HCT116 (cell line): ENCODE data around the gene PPM1B. TPM values are rescaled to one million over a fixed set of nuclear protein-coding genes. Genes with fewer than 3 reads are reported as not detected.

Source experiments
- ATAC-seq: fragments of 200-7000 bp; cut with Tn5 transposase; 2 replicates; pipeline ENCODE4 v1.9.1; 2020; ENCODE audit warnings: mild to moderate bottlenecking, moderate library complexity
- BruUV-seq: library from RNA; stranded (reverse); fragments of 400-500 nt; replicated peaks from 2 replicates; lab custom pipeline; 2021; lab: Mats Ljungman, UMichigan
- CTCF ChIA-PET: fragments of 300-600 bp; sonication (Branson Sonifier 250); formaldehyde crosslinking; loops from one replicate; lab custom pipeline; 2021; ENCODE audit warnings: antibody characterized with exemption; lab: Charles Lee
- POLR2A ChIA-PET: fragments of 300-600, 350-600 bp; sonication (Branson Sonifier 250); formaldehyde crosslinking; loops from one replicate; lab custom pipeline; 2021; ENCODE audit warnings: antibody characterized with exemption; lab: Charles Lee
- RAD21 ChIA-PET, 2 experiments: fragments of 300-600 bp; sonication (Branson Sonifier 250); formaldehyde crosslinking; loops; one replicate each; lab custom pipeline; 2023; ENCODE audit warnings: low total read pairs in 2 of 2; ENCODE audit not compliant: uncharacterized antibody in 2 of 2, unreplicated experiment in 2 of 2, low non-redundant PET in 1 of 2; lab: Charles Lee
- DNase-seq: peaks from one replicate; pipeline ENCODE4 v3.0.0-alpha.2; 2010; ENCODE audit warnings: low read depth, low spot score
- H2AFZ ChIP-seq: fragments of 200-600 bp; shearing (Covaris generic), sonication (generic); 2 replicates; pipeline ENCODE4 v1.6.1; 2017; ENCODE audit warnings: low read depth, mixed run types, mixed read lengths, antibody characterized with exemption, low read length; ENCODE audit not compliant: poor library complexity, severe bottlenecking
- H3K27ac ChIP-seq: 2 replicates; pipeline ENCODE4 v1.5.1; 2012; ENCODE audit warnings: low read depth, low read length
- H3K27me3 ChIP-seq: fragments of 200-600 bp; sonication (generic); 2 replicates; pipeline ENCODE4 v1.6.1; 2016; ENCODE audit warnings: mixed run types, low read length, mixed read lengths; ENCODE audit not compliant: insufficient read depth
- H3K36me3 ChIP-seq, 2 experiments: fragments of 200-500 bp in 1 of 2; fragments of 200-600 bp in 1 of 2; sonication (Bioruptor generic) in 1 of 2; sonication (generic) in 1 of 2; 2 replicates each; pipeline versions ENCODE4 v1.5.1 to v1.6.1; 2014 to 2016; ENCODE audit warnings: low read length in 2 of 2, inconsistent platforms in 1 of 2, mixed read lengths in 1 of 2, mixed run types in 1 of 2; ENCODE audit not compliant: insufficient read depth in 2 of 2, control insufficient read depth in 1 of 2
- H3K4me1 ChIP-seq, 2 experiments: fragments of 200-600 bp in 1 of 2; sonication (generic) in 1 of 2; 2 replicates each; pipeline versions ENCODE4 v1.5.1 to v1.6.1; 2012 to 2017; ENCODE audit warnings: low read length in 2 of 2, inconsistent platforms in 1 of 2, mild to moderate bottlenecking in 1 of 2, mixed read lengths in 1 of 2, mixed run types in 1 of 2, moderate library complexity in 1 of 2; ENCODE audit not compliant: insufficient read depth in 2 of 2, control insufficient read depth in 1 of 2
- H3K4me2 ChIP-seq: fragments of 200-600 bp; sonication (generic); 2 replicates; pipeline ENCODE4 v1.6.1; 2017; ENCODE audit warnings: mixed run types, low read length, mixed read lengths
- H3K4me3 ChIP-seq, 2 experiments: fragments of 200-600 bp in 1 of 2; sonication (generic) in 1 of 2; replicated peaks in 1 of 2; 2 replicates each; pipeline ENCODE4 v1.5.1; 2011 to 2016; ENCODE audit warnings: low read length in 2 of 2, control low read depth in 1 of 2, low read depth in 1 of 2, mild to moderate bottlenecking in 1 of 2, mixed read lengths in 1 of 2, mixed run types in 1 of 2
- H3K79me2 ChIP-seq: fragments of 200-600 bp; sonication (generic); 2 replicates; pipeline ENCODE4 v1.6.1; 2017; ENCODE audit warnings: mild to moderate bottlenecking, mixed run types, low read length, moderate library complexity, mixed read lengths; ENCODE audit not compliant: insufficient read depth
- H3K9ac ChIP-seq: fragments of 200-600 bp; sonication (generic); 2 replicates; pipeline ENCODE4 v1.6.1; 2016; ENCODE audit warnings: low read length, mixed read lengths
- H3K9me2 ChIP-seq: fragments of 200-600 bp; sonication (generic), shearing (Covaris generic); 2 replicates; pipeline ENCODE4 v1.6.1; 2017; ENCODE audit warnings: mixed run types, mild to moderate bottlenecking, moderate library complexity; ENCODE audit not compliant: insufficient read depth
- H3K9me3 ChIP-seq, 2 experiments: fragments of 200-500 bp in 1 of 2; fragments of 200-600 bp in 1 of 2; sonication (Bioruptor generic) in 1 of 2; sonication (generic) in 1 of 2; 2 replicates each; pipeline ENCODE4 v1.6.1; 2014 to 2017; ENCODE audit warnings: low read length in 2 of 2, mixed read lengths in 2 of 2, inconsistent platforms in 1 of 2, low read depth in 1 of 2, mild to moderate bottlenecking in 1 of 2, mixed run types in 1 of 2, moderate library complexity in 1 of 2; ENCODE audit not compliant: control insufficient read depth in 1 of 2, insufficient read depth in 1 of 2
- H4K20me1 ChIP-seq: fragments of 200-600 bp; sonication (generic), shearing (Covaris generic); 2 replicates; pipeline ENCODE4 v1.6.1; 2017; ENCODE audit warnings: mixed run types, mild to moderate bottlenecking, moderate library complexity; ENCODE audit not compliant: insufficient read depth
- CEBPB ChIP-seq: IDR thresholded peaks from 2 replicates; pipeline ENCODE4 v1.6.1; 2012; ENCODE audit warnings: low read depth
- EGR1 ChIP-seq: IDR thresholded peaks from 2 replicates; pipeline ENCODE4 v1.6.1; 2012; ENCODE audit warnings: low read depth
- ELF1 ChIP-seq: IDR thresholded peaks from 2 replicates; pipeline ENCODE4 v1.6.1; 2012; ENCODE audit warnings: low read depth, borderline replicate concordance
- EZH2 ChIP-seq: fragments of 200-600 bp; sonication (generic); IDR thresholded peaks from 2 replicates; pipeline ENCODE4 v1.6.1; 2017; ENCODE audit warnings: antibody characterized with exemption, mixed run types
- EZH2phosphoT487 ChIP-seq: fragments of 200-600 bp; IDR thresholded peaks from 2 replicates; pipeline ENCODE4 v1.6.1; 2018; ENCODE audit warnings: antibody characterized with exemption, borderline replicate concordance
- FOSL1 ChIP-seq: IDR thresholded peaks from 2 replicates; pipeline ENCODE4 v1.6.1; 2012; ENCODE audit warnings: low read depth
- JUND ChIP-seq: IDR thresholded peaks from 2 replicates; pipeline ENCODE4 v1.6.1; 2012
- POLR2AphosphoS5 ChIP-seq: IDR thresholded peaks from 2 replicates; pipeline ENCODE4 v1.6.1; 2011; ENCODE audit warnings: mild to moderate bottlenecking, low read depth, low read length, moderate library complexity
- SIN3A ChIP-seq: IDR thresholded peaks from 2 replicates; pipeline ENCODE4 v1.6.1; 2012; ENCODE audit warnings: low read depth
- SP1 ChIP-seq: IDR thresholded peaks from 2 replicates; pipeline ENCODE4 v1.6.1; 2012; ENCODE audit warnings: low read depth
- YY1 ChIP-seq: IDR thresholded peaks from 2 replicates; pipeline ENCODE4 v1.6.1; 2011; ENCODE audit warnings: low read length, low read depth, moderate library complexity, mild to moderate bottlenecking; ENCODE audit not compliant: insufficient replicate concordance; ENCODE audit errors: extremely low read depth
- ZFX ChIP-seq: fragments of 450-650 bp; IDR thresholded peaks from 2 replicates; pipeline ENCODE4 v1.6.1; 2017
- intact Hi-C: fragments of 100-400 bp; cut with micrococcal nuclease; formaldehyde crosslinking; loops from 2 replicates; pipeline ENCODE4 v1.10.0; 2022
- total RNA-seq: library from RNA; stranded (reverse); gene quantifications from one replicate; pipeline ENCODE4 v1.2.1, GENCODE V29; 2021; ENCODE audit not compliant: unreplicated experiment
- TF ChIP-seq, protein P1 (sequence below): IDR thresholded peaks from 2 replicates; pipeline ENCODE4 v1.6.1; 2011; ENCODE audit warnings: mild to moderate bottlenecking, low read length, moderate library complexity; ENCODE audit not compliant: insufficient replicate concordance; ENCODE audit errors: extremely low read depth
- TF ChIP-seq, protein P2 (sequence below): IDR thresholded peaks from 2 replicates; pipeline ENCODE4 v1.6.1; 2012

Gene PPM1B
- total RNA-seq, 1 experiment from 2014 or later, result 36.9 TPM

- no peaks in the 10 kb centered on the region for H3K36me3 ChIP-seq
- no peaks in the 10 kb centered on the region for H3K9me2 ChIP-seq
- no peak overlapping the region for H3K4me3 ChIP-seq
- ChIA-PET CTCF (no interaction called here), RAD21 (no interaction called here), POLR2A (no interaction called here)
- no peaks in the 10 kb centered on the region for H3K27me3 ChIP-seq
- ATAC-seq (peak; percentile 22; the same call in 1 of the 2 replicates), DNase-seq (no peak)
- TF ChIP-seq YY1 (no peak), POLR2AphosphoS5 (no peak), SP1 (no peak), ZFX (no peak), EZH2 (no peak), ELF1 (no peak), EGR1 (no peak), SIN3A (no peak), CEBPB (no peak; the same call in 1 of the 2 replicates), JUND (no peak), FOSL1 (no peak), EZH2phosphoT487 (no peak)
- TF ChIP-seq, protein P1, sequence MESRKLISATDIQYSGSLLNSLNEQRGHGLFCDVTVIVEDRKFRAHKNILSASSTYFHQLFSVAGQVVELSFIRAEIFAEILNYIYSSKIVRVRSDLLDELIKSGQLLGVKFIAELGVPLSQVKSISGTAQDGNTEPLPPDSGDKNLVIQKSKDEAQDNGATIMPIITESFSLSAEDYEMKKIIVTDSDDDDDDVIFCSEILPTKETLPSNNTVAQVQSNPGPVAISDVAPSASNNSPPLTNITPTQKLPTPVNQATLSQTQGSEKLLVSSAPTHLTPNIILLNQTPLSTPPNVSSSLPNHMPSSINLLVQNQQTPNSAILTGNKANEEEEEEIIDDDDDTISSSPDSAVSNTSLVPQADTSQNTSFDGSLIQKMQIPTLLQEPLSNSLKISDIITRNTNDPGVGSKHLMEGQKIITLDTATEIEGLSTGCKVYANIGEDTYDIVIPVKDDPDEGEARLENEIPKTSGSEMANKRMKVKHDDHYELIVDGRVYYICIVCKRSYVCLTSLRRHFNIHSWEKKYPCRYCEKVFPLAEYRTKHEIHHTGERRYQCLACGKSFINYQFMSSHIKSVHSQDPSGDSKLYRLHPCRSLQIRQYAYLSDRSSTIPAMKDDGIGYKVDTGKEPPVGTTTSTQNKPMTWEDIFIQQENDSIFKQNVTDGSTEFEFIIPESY, result no peak
- TF ChIP-seq, protein P2, sequence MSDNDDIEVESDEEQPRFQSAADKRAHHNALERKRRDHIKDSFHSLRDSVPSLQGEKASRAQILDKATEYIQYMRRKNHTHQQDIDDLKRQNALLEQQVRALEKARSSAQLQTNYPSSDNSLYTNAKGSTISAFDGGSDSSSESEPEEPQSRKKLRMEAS, result no peak
- H3K79me2 ChIP-seq, result no peaks in the 10 kb centered on the region
- intact Hi-C loops, result no loop called here
- H3K27ac ChIP-seq, result no peak overlapping the region
- no peak overlapping the region for H2AFZ ChIP-seq
- no TSS peak for BruUV-seq
- no peaks in the 10 kb centered on the region for H3K9me3 ChIP-seq
- H4K20me1 ChIP-seq, result no peaks in the 10 kb centered on the region
- H3K4me1 ChIP-seq, result peaks cover 0 to 8% of the 10 kb centered on the region in 2 experiments; a peak in 2 of 4 replicates
- H3K9ac ChIP-seq, result no peak overlapping the region
- H3K4me2 ChIP-seq, result no peak overlapping the region
These were observed 42.4 kb upstream of the PPM1B start for GRCh38 chr2:44126106-44126797.
